CD4-positive, alpha-beta memory T cell (primary cell): Measurements from ENCODE around the gene ARHGEF16. TPM values are rescaled to one million over a fixed set of nuclear protein-coding genes. Genes with fewer than 3 reads are reported as not detected.

Source experiments
- CTCF ChIA-PET: fragments of 350-600 bp; sonication (Branson Sonifier 250); formaldehyde crosslinking; loops from one replicate; lab custom pipeline; 2021; ENCODE audit warnings: inconsistent platforms; ENCODE audit not compliant: partially characterized antibody; lab: Charles Lee
- POLR2A ChIA-PET: fragments of 350-600 bp; sonication (Branson Sonifier 250); formaldehyde crosslinking; loops from one replicate; lab custom pipeline; 2021; ENCODE audit not compliant: partially characterized antibody; lab: Charles Lee
- DNase-seq, 5 donors: peaks; one replicate each; pipeline versions ENCODE4 v3.0.0 to v3.0.0-alpha.2; 2020 to 2022; ENCODE audit warnings: mixed read lengths in 1 of 5
- H3K27ac ChIP-seq: one replicate; pipeline ENCODE4 v1.7.0; 2013; ENCODE audit warnings: low read depth, low read length
- H3K27me3 ChIP-seq: 2 replicates; pipeline ENCODE4 v1.7.0; 2013; ENCODE audit warnings: mild to moderate bottlenecking, low read length, moderate library complexity; ENCODE audit not compliant: insufficient read depth
- H3K36me3 ChIP-seq: 2 replicates; pipeline ENCODE4 v1.7.0; 2013; ENCODE audit warnings: mild to moderate bottlenecking, low read length, moderate library complexity; ENCODE audit not compliant: insufficient read depth
- H3K4me1 ChIP-seq: 2 replicates; pipeline ENCODE4 v1.7.0; 2013; ENCODE audit warnings: mild to moderate bottlenecking, low read length, moderate library complexity; ENCODE audit not compliant: insufficient read depth
- H3K4me3 ChIP-seq, 2 donors: one replicate each; pipeline ENCODE4 v1.7.0; 2013; ENCODE audit warnings: low read length in 2 of 2, mild to moderate bottlenecking in 1 of 2
- H3K9me3 ChIP-seq, 2 donors: one replicate each; pipeline ENCODE4 v1.7.0; 2013; ENCODE audit warnings: low read length in 2 of 2, control low read depth in 1 of 2; ENCODE audit not compliant: control insufficient read depth in 1 of 2
- H3K27ac Mint-ChIP-seq, 7 donors: one replicate each; pipeline ENCODE4 v1.8.0; 2020 to 2021; ENCODE audit warnings: mixed read lengths in 7 of 7, mild to moderate bottlenecking in 6 of 7, inconsistent platforms in 3 of 7, moderate library complexity in 3 of 7
- H3K27me3 Mint-ChIP-seq, 2 donors: one replicate each; pipeline ENCODE4 v1.8.0; 2020 to 2021; ENCODE audit warnings: mixed read lengths in 2 of 2
- H3K36me3 Mint-ChIP-seq, 2 donors: one replicate each; pipeline ENCODE4 v1.8.0; 2020 to 2021; ENCODE audit warnings: mixed read lengths in 2 of 2, inconsistent platforms in 1 of 2, mild to moderate bottlenecking in 1 of 2
- H3K4me1 Mint-ChIP-seq, 4 donors: one replicate each; pipeline ENCODE4 v1.8.0; 2020 to 2021; ENCODE audit warnings: mixed read lengths in 4 of 4, mild to moderate bottlenecking in 1 of 4
- H3K4me3 Mint-ChIP-seq, 8 donors: one replicate each; pipeline ENCODE4 v1.8.0; 2020 to 2021; ENCODE audit warnings: mixed read lengths in 8 of 8, mild to moderate bottlenecking in 7 of 8, moderate library complexity in 6 of 8, inconsistent platforms in 3 of 8
- H3K9me3 Mint-ChIP-seq, 8 donors: one replicate each; pipeline ENCODE4 v1.8.0; 2020 to 2021; ENCODE audit warnings: mixed read lengths in 8 of 8, mild to moderate bottlenecking in 5 of 8, inconsistent platforms in 3 of 8, moderate library complexity in 1 of 8
- intact Hi-C: fragments of 100-400 bp; cut with micrococcal nuclease; formaldehyde crosslinking; loops from one replicate; pipeline ENCODE4 v1.15.1; 2023
- polyA plus RNA-seq, 2 donors: library from polyadenylated mRNA; unstranded; fragments of 300-500 nt; fragmentation: Illumina TruSeq; gene quantifications; one replicate each; pipeline ENCODE4 v1.2.3, GENCODE V29; 2021
- total RNA-seq, 2 experiments: library from RNA; stranded (reverse); gene quantifications; one replicate each; pipeline ENCODE4 v1.2.3, GENCODE V29; 2021

Gene ARHGEF16
- total and polyA plus RNA-seq, 4 experiments from 2014 or later, result 0.16 to 0.22 (median 0.20) TPM; not detected in 1

DNA sequence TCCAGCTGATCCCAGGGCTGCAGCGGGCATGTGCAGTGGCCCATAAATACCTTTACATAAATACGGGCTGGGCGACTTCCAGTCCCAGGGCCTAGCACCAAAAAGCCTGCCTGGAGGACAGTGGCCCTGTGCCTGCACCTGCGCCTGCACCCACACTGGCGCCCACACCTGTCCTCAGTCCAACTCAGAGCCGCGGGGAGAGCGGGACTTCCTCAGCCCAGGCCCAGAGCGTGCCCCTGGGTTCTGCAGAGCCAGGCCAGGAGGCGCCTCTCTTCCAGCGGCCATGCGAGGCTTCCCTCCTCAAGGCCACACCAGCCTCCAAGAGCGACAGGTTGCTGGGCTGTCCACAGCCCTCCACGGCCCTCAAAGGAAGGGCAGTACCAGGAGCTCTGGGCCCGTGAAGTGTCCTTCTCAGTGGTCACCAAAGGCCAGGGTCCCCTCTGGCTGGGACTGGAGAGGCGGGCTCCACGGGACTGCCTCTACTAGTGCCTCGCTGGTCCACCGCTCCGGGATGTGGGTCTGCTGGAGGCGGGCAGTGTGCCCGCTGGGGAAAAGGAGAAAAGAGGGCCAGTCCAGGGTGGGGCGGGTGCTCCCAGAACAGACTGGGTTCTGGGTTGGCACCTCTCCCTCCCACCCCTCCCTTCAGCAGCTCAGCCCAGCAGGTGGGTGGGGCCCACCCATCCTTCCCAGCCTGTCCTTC lies 35.7 kb downstream of the ARHGEF16 start:
- DNase-seq, result no peak
- CTCF ChIA-PET, result interaction anchor here (0.6 to 1.8 kb wide), 13 partner anchors 9 to 235 kb away, joined by 3 to 24 read pairs (median 5); partner anchors contain the start of gene WRAP73
- peaks cover 2 to 18% (median 13%) of the 10 kb centered on the region in 8 donors for H3K9me3 Mint-ChIP-seq
- Histone ChIP-seq H3K4me3 (no peak overlapping the region), H3K27me3 (no peaks in the 10 kb centered on the region), H3K4me1 (no peaks in the 10 kb centered on the region), H3K27ac (no peak overlapping the region), H3K9me3 (no peaks in the 10 kb centered on the region), H3K36me3 (no peaks in the 10 kb centered on the region)
- intact Hi-C loops, result loop anchor here (2.0 kb wide), 2 partner anchors 41 to 235 kb away; no protein-coding TSS in a partner anchor
- no peak overlapping the region for H3K27ac Mint-ChIP-seq
- no peak overlapping the region for H3K4me3 Mint-ChIP-seq
- POLR2A ChIA-PET, result interaction anchor here (1.0 to 1.4 kb wide), 4 partner anchors 11 to 136 kb away, joined by 3 to 4 read pairs (median 4); no protein-coding TSS in a partner anchor
- peaks cover 8 to 13% of the 10 kb centered on the region in 2 donors for H3K36me3 Mint-ChIP-seq
- no peaks in the 10 kb centered on the region for H3K27me3 Mint-ChIP-seq
- peaks cover 3 to 8% (median 6%) of the 10 kb centered on the region in 4 donors for H3K4me1 Mint-ChIP-seq

DNA sequence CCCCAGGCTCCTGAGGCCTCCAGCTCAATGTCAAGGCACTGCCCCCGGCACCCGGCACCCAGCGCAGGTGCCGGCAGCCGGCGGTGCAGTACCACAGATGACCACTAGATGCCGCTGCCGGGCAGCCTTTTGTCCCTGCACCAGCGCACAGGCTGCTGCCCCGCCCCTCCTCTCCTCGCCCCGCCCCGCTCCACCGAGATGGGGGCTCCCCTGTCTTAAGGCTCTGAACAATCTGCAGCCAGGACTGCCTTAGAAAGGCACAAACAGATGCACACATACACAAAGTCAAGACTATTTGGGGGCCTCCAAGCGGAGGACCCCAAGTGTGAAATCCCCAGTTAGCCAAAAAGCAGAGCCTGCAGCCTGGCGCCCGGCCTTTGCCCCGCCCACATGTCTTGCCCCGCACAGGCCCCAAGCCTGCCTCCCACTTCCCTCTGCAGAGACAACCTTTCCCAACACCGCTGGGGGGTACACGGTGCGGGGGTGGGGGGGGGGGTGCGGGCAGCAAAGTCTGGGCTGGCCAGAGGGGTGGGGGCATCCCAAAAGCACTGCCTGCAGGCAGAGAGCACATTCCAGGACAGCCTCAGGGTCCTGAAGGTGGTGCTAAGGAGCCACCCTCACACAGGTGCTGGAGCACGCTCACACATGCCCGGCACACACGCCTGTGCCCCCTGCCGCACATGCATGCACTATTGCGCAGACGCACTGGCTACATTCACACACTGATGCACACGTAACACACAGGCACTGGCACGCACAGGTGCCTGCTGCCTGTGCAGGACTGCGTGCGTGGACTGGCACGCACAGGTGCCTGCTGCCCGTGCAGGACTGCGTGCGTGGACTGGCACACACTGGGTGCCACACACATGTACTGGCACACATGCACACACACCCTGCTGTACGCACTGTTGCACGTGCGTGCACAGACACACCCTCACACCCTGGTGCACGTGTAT lies 37.1 kb downstream of the ARHGEF16 start:
- Histone ChIP-seq H3K27ac (no peak overlapping the region), H3K4me1 (no peaks in the 10 kb centered on the region), H3K27me3 (no peaks in the 10 kb centered on the region), H3K36me3 (no peaks in the 10 kb centered on the region), H3K4me3 (no peak overlapping the region), H3K9me3 (no peaks in the 10 kb centered on the region)
- peak overlapping the region in 4 of 7 donors; percentile 4 to 50 (median 30) for H3K27ac Mint-ChIP-seq
- intact Hi-C loops, result loop anchor here (1.0 to 2.0 kb wide), 5 partner anchors 39 to 233 kb away; no protein-coding TSS in a partner anchor
- H3K9me3 Mint-ChIP-seq, result peaks cover 2 to 18% (median 13%) of the 10 kb centered on the region in 8 donors
- POLR2A ChIA-PET, result interaction anchor here (1.0 to 2.0 kb wide), 7 partner anchors 10 to 135 kb away, joined by 3 to 15 read pairs (median 4); no protein-coding TSS in a partner anchor
- no peaks in the 10 kb centered on the region for H3K27me3 Mint-ChIP-seq
- H3K4me1 Mint-ChIP-seq, result peaks cover 3 to 8% (median 6%) of the 10 kb centered on the region in 4 donors
- peaks cover 8 to 13% of the 10 kb centered on the region in 2 donors for H3K36me3 Mint-ChIP-seq
- CTCF ChIA-PET, result interaction anchor here (0.6 to 1.8 kb wide), 18 partner anchors 9 to 233 kb away, joined by 3 to 24 read pairs (median 4); partner anchors contain the start of gene WRAP73
- H3K4me3 Mint-ChIP-seq, result peak overlapping the region in 5 of 8 donors; percentile 9 to 70 (median 52)
- peak; percentile 76 to 83 (median 78) for DNase-seq

DNA sequence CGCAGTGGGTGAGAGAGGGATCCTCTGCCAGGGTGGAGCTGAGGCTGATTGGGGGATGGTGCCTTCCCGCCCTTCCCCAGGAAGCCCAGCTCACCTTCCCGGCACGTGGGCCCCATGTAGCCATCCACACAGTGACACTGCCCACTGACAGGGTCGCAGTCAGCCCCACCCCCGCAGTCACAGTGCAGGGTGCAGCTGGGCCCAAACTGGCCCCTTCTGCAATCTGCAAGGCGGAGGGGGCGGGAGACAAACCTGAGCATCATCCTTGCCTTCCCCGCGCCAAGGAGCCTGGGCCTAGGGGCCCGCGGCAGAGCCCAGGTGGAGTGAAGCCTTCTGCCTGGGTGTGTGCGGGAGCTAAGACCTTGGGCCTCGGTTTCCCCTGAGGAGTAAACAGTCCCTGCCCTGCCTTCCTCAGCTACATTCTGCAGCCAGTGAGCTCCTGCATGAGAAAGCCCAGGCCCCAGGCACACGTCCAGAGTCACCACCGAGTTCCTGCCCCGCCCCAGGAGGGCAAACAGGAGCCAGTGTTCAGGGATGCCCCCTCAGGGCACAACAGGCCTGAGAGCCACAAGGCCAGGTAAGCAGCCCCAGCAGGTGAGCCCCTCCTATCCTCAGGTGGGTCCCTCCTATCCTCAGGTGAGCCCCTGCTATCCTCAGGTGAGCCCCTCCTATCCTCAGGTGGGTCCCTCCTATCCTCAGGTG lies 38.2 kb downstream of the ARHGEF16 start:
- Mint-ChIP-seq H3K36me3 (peaks cover 8 to 13% of the 10 kb centered on the region in 2 donors), H3K4me1 (peaks cover 3 to 8% (median 6%) of the 10 kb centered on the region in 4 donors), H3K27me3 (no peaks in the 10 kb centered on the region), H3K9me3 (peaks cover 2 to 15% (median 13%) of the 10 kb centered on the region in 8 donors), H3K4me3 (no peak overlapping the region), H3K27ac (no peak overlapping the region)
- Histone ChIP-seq H3K27me3 (no peaks in the 10 kb centered on the region), H3K27ac (no peak overlapping the region), H3K9me3 (no peaks in the 10 kb centered on the region), H3K4me3 (no peak overlapping the region), H3K36me3 (no peaks in the 10 kb centered on the region), H3K4me1 (no peaks in the 10 kb centered on the region)
- ChIA-PET CTCF (interaction anchor here (0.9 to 1.7 kb wide), 6 partner anchors 40 to 129 kb away, joined by 3 to 16 read pairs (median 3); no protein-coding TSS in a partner anchor), POLR2A (interaction anchor here (1.6 to 2.0 kb wide), 3 partner anchors 9 to 126 kb away, joined by 4 to 15 read pairs (median 6); no protein-coding TSS in a partner anchor)
- no peak for DNase-seq
- intact Hi-C loops, result no loop called here

DNA sequence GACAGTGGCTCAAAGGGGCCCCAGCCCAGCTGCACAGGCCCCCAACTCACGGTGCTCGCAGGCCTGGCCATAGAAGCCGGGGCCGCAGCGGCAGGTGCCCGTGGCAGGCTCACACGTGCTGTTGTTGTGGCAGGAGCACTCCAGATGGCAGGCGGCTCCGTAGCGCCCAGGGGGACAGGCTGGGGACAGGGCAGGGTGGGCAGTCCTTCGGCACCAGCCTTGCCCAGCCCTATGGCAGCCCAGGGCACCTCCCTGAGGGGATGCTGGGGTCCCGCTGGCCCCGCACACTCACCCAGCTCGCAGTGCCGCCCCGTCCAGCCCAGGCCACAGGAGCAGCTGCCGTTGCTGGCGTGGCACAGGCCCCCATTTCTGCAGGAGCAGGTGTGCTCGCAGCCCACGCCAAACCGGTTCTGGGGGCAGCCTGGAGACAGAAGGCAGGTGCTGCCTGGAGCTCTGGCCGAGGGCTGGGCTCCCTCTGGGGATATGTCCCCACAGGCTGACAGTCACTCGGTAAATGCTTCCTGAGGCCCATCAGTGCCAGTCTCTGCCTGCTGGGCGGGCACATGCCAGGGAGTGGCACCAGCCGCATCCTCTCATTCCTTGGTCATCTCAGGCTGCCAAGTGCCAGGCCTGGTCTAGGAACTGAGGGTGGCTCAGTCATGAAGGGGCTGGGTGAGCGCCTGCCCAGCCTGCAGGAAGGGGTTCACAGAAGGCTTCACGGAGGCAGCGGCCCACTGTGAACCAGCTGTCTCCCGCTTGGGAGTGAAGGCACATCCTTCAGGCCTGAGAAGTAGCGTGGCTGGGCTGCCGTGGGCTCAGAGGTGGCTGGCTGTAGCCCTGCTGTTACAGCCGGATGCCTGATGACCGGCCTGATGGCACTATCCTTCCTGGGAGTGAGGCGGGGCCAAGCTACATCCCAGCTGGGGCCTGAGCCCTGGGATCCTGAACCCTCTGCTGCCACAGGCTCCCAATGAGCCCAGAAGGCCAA lies 40.1 kb downstream of the ARHGEF16 start:
- ChIA-PET POLR2A (interaction anchor here (1.2 kb wide), 1 partner anchor 124 kb away, joined by 3 read pairs; no protein-coding TSS in a partner anchor), CTCF (no interaction called here)
- H3K27me3 ChIP-seq, result no peaks in the 10 kb centered on the region
- peaks cover 0 to 5% of the 10 kb centered on the region in 2 donors for H3K36me3 Mint-ChIP-seq
- no peaks in the 10 kb centered on the region for H3K9me3 ChIP-seq
- no peaks in the 10 kb centered on the region for H3K4me1 ChIP-seq
- H3K4me3 ChIP-seq, result no peak overlapping the region
- H3K27ac ChIP-seq, result no peak overlapping the region
- H3K4me1 Mint-ChIP-seq, result peaks cover 3 to 8% (median 6%) of the 10 kb centered on the region in 4 donors
- DNase-seq, result no peak
- no peaks in the 10 kb centered on the region for H3K36me3 ChIP-seq
- H3K9me3 Mint-ChIP-seq, result peaks cover 0 to under 1% (median 0%) of the 10 kb centered on the region in 8 donors
- no peaks in the 10 kb centered on the region for H3K27me3 Mint-ChIP-seq
- H3K27ac Mint-ChIP-seq, result peak overlapping the region in 1 of 7 donors; percentile 30
- H3K4me3 Mint-ChIP-seq, result no peak overlapping the region
- intact Hi-C loops, result no loop called here

DNA sequence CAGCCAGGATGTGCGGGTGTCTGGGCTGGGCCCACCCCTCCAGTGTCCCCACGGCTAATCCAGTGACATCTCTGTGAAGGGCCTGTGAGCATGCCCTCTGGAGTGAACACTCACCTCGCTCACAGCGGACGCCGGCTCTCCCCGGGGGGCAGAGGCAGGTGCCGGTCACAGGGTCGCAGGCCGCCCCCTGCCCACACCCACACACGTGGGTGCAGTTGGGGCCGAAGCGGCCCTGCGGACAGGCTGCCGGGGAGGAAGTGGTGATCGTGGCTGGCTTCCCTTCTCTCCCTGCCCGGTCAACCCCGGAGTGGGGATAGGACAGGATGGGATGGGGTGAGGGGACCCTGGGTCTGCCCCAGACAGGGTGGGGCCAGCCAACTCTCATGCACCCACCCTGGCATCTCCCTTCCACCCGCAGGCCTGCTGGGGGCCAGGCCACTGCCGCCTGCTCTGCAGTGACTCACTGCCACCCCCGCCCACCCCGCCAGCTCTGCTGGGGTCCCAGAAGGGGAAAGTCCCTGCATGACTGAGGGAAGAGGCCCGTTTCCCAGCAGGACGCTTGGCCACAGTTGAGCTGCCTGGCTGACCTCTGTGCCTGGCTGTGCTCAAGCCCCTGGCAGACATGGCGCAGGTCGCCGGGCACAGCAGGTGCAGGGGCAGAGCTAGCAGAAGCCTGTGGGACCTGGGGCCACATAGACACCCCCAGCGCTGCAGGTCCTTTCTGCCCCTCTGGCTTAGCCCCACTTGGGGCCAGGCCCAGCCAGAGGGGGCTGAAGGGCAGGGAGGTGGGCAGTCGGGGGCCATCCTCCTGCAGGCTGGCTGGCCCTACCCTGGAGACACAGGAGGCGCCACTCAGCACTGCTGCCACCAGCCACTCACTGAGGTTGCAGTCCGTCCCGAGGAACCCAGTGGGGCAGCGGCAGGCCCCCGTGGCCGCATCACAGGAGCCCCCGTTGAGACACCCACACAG lies 41.6 kb downstream of the ARHGEF16 start:
- Histone ChIP-seq H3K4me1 (no peaks in the 10 kb centered on the region), H3K36me3 (no peaks in the 10 kb centered on the region), H3K9me3 (no peaks in the 10 kb centered on the region), H3K27ac (no peak overlapping the region), H3K27me3 (no peaks in the 10 kb centered on the region), H3K4me3 (no peak overlapping the region)
- Mint-ChIP-seq H3K27ac (no peak overlapping the region), H3K4me1 (peaks cover 2 to 5% (median 5%) of the 10 kb centered on the region in 4 donors), H3K9me3 (no peaks in the 10 kb centered on the region), H3K36me3 (peaks cover 0 to 4% of the 10 kb centered on the region in 2 donors), H3K27me3 (no peaks in the 10 kb centered on the region), H3K4me3 (no peak overlapping the region)
- ChIA-PET CTCF (no interaction called here), POLR2A (interaction anchor here (0.6 to 1.2 kb wide), 2 partner anchors 34 to 123 kb away, joined by 3 read pairs; no protein-coding TSS in a partner anchor)
- no peak for DNase-seq
- intact Hi-C loops, result no loop called here
